Smooth muscle cell (in vitro differentiated cells): ENCODE data around the gene GLDN. TPM values are rescaled to one million over a fixed set of nuclear protein-coding genes. Genes with fewer than 3 reads are reported as not detected.

Source experiments
- DNase-seq: peaks from one replicate; lab custom pipeline; 2025; ENCODE audit not compliant: unreplicated experiment; lab: John Stamatoyannopoulos, UW
- H2AFZ ChIP-seq: fragments of 200-600 bp; sonication (generic); 2 replicates; pipeline ENCODE4 v1.6.0; 2016; ENCODE audit warnings: antibody characterized with exemption, low read depth, mild to moderate bottlenecking
- H3F3A ChIP-seq: fragments of 200-600 bp; sonication (generic); 2 replicates; pipeline ENCODE4 v1.6.0; 2017; ENCODE audit warnings: antibody characterized with exemption, low read depth
- H3K27ac ChIP-seq: fragments of 200-600 bp; sonication (generic); 2 replicates; pipeline ENCODE4 v1.5.1; 2016; ENCODE audit warnings: low read depth, mild to moderate bottlenecking
- H3K27me3 ChIP-seq: fragments of 200-600 bp; sonication (generic); 2 replicates; pipeline ENCODE4 v1.6.1; 2016; ENCODE audit warnings: low read depth, mild to moderate bottlenecking
- H3K36me3 ChIP-seq: fragments of 200-600 bp; sonication (generic); 2 replicates; pipeline ENCODE4 v1.5.1; 2016; ENCODE audit warnings: low read depth
- H3K4me1 ChIP-seq: fragments of 200-600 bp; sonication (generic); 2 replicates; pipeline ENCODE4 v1.5.1; 2016; ENCODE audit warnings: low read depth
- H3K4me2 ChIP-seq: fragments of 200-600 bp; sonication (generic); 2 replicates; pipeline ENCODE4 v1.6.0; 2016; ENCODE audit warnings: mild to moderate bottlenecking
- H3K4me3 ChIP-seq: fragments of 200-600 bp; sonication (generic); 2 replicates; pipeline ENCODE4 v1.5.1; 2016; ENCODE audit warnings: mild to moderate bottlenecking
- H3K79me2 ChIP-seq: fragments of 200-600 bp; sonication (generic); 2 replicates; pipeline ENCODE4 v1.6.0; 2016; ENCODE audit warnings: low read depth, mild to moderate bottlenecking
- H3K9ac ChIP-seq: fragments of 200-600 bp; sonication (generic); 2 replicates; pipeline ENCODE4 v1.6.0; 2016; ENCODE audit warnings: low read depth
- H3K9me3 ChIP-seq: fragments of 200-600 bp; sonication (generic); replicated peaks from 2 replicates; pipeline ENCODE4 v1.5.1; 2016; ENCODE audit warnings: low read depth
- H4K20me1 ChIP-seq: fragments of 200-600 bp; sonication (generic); 2 replicates; pipeline ENCODE4 v1.6.0; 2016; ENCODE audit warnings: low read depth
- WGBS: methylation state at CpG from one replicate; pipeline ENCODE4 v1.1.7; 2016; ENCODE audit warnings: low lambda C conversion rate; 5-methylcytosine and 5-hydroxymethylcytosine counted together
- polyA plus RNA-seq: library from polyadenylated mRNA; unstranded; fragments of >200 nt; fragmentation: Nextera tagmentation; extraction: Ambion mirVana; gene quantifications from 2 replicates; pipeline ENCODE4 v1.2.1, GENCODE V29; 2016
- total RNA-seq: library from RNA; depleted of rRNA; stranded (reverse); fragments of >200 nt; gene quantifications from 2 replicates; pipeline ENCODE4 v1.2.3, GENCODE V29; 2014
- TF ChIP-seq, protein P1 (sequence below): fragments of 200-600 bp; sonication (generic); IDR thresholded peaks from 2 replicates; pipeline ENCODE4 v1.5.1; 2017; ENCODE audit warnings: borderline replicate concordance, mild to moderate bottlenecking, antibody characterized with exemption; ENCODE audit not compliant: insufficient read depth, poor library complexity, severe bottlenecking

GLDN gene
- total and polyA plus RNA-seq, 2 experiments from 2014 or later = 0.18 to 0.81 TPM

GRCh38 chr15:51335087-51335486 is 6.4 kb upstream of the GLDN start:
- no peaks in the 10 kb centered on the region for H3K79me2 ChIP-seq
- peaks cover 3% of the 10 kb centered on the region for H3K27me3 ChIP-seq
- no peaks in the 10 kb centered on the region for H3K9me3 ChIP-seq
- DNase-seq = no peak
- no peak overlapping the region for H3K27ac ChIP-seq
- H3K36me3 ChIP-seq = no peaks in the 10 kb centered on the region
- TF ChIP-seq, protein P1, sequence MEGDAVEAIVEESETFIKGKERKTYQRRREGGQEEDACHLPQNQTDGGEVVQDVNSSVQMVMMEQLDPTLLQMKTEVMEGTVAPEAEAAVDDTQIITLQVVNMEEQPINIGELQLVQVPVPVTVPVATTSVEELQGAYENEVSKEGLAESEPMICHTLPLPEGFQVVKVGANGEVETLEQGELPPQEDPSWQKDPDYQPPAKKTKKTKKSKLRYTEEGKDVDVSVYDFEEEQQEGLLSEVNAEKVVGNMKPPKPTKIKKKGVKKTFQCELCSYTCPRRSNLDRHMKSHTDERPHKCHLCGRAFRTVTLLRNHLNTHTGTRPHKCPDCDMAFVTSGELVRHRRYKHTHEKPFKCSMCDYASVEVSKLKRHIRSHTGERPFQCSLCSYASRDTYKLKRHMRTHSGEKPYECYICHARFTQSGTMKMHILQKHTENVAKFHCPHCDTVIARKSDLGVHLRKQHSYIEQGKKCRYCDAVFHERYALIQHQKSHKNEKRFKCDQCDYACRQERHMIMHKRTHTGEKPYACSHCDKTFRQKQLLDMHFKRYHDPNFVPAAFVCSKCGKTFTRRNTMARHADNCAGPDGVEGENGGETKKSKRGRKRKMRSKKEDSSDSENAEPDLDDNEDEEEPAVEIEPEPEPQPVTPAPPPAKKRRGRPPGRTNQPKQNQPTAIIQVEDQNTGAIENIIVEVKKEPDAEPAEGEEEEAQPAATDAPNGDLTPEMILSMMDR = no peak
- H3K4me2 ChIP-seq = no peak overlapping the region
- no peak overlapping the region for H2AFZ ChIP-seq
- H3K4me3 ChIP-seq = no peak overlapping the region
- H3K9ac ChIP-seq = no peak overlapping the region
- no peaks in the 10 kb centered on the region for H4K20me1 ChIP-seq
- H3K4me1 ChIP-seq = peaks cover 3% of the 10 kb centered on the region
- 91% methylated on average over 5 of the region's 5 CpGs for WGBS
- no peaks in the 10 kb centered on the region for H3F3A ChIP-seq

DNA sequence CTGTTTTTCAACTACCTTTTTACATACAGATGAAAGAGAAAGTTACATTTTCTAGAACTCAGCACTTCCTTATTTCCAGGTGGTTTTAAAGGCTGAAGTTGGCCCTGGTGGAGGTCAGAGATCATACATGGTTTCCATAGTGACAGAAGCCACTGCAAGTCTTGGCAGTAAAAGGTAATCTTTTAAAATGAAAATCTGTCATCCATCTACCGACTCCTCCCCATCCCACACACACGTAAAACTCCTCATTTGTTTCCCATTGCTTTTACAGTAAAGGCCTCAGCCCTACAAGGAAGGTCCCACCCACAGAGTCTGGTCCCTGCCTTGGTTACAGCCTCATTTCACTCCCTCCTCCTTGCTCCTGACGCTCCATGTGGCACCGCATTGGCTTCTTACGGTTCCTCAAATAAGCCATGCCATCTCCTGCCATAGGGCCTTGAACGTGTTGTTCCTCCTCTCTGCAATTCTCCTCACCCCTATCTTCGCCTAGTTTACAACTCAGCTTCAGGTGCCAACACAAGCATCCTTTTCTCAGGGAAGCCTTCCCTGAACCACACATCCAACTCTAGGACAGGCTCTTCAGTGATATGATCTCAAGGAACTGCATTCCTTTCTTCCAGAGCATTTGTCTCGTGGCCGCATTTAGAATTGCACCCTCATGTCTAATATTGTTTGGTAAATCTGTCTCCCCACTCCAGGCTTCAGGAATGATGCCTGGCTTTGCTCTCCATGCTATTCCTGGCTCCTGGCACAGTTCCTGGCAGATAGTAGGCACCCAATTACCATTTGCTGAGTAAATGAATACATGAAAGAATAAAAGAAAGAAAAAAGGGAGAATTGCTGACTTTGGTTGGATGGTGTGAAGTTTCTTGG is 5.7 kb upstream of the GLDN start:
- 90% methylated on average over 9 of the region's 9 CpGs for WGBS
- Histone ChIP-seq H3K27me3 (peaks cover 10% of the 10 kb centered on the region), H3F3A (no peaks in the 10 kb centered on the region), H3K4me1 (peaks cover 3% of the 10 kb centered on the region), H3K4me2 (no peak overlapping the region), H3K4me3 (no peak overlapping the region), H3K9me3 (no peaks in the 10 kb centered on the region), H4K20me1 (no peaks in the 10 kb centered on the region), H3K27ac (no peak overlapping the region), H3K79me2 (no peaks in the 10 kb centered on the region), H2AFZ (no peak overlapping the region), H3K9ac (no peak overlapping the region), H3K36me3 (no peaks in the 10 kb centered on the region)
- DNase-seq = no peak
- TF ChIP-seq, protein P1 = peak; percentile 7

DNA sequence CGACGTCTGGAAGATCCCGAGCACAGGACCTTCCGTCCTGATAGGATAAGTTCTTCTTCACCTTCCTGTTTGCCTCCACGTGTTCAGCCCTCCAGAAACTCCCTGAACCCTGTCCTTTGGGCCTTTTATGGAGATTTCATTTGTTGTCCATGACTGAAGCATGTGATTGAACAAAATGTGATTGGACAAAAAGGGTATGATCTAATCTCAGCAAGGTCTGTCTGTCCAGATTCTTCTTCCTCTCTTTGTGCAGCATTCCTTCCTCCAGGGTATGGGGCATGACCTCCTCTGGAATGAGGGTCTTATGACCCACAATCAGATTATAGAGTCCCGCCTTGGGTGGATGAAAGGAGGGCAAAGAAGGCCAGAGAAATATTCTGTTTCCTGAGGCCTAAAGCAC is 3.0 kb upstream of the GLDN start, which contains the start of gene CYP19A1:
TSS of gene CYP19A1 (minus strand) at position 101 of the 400 bp plus-strand sequence. CDS start 95,684 bp downstream, outside the sequence.
- Histone ChIP-seq H3K4me1 (peaks cover 10% of the 10 kb centered on the region), H3K9ac (no peak within 1 kb of the TSS), H2AFZ (no peak within 1 kb of the TSS), H3K4me2 (no peak within 1 kb of the TSS), H3K4me3 (no peak within 1 kb of the TSS), H3K79me2 (no peaks in the 10 kb centered on the region), H3K9me3 (no peaks in the 10 kb centered on the region), H3F3A (no peaks in the 10 kb centered on the region), H3K36me3 (no peaks in the 10 kb centered on the region), H3K27ac (no peak within 1 kb of the TSS), H4K20me1 (no peaks in the 10 kb centered on the region), H3K27me3 (peaks cover 37% of the 10 kb centered on the region)
- TF ChIP-seq, protein P1 = no peak
- DNase-seq = no peak
- 91% methylated on average over 6 of the region's 6 CpGs for WGBS
